MCF 10A (cell line): ENCODE results near the gene CHRND. TPM values are rescaled to one million over a fixed set of nuclear protein-coding genes. Genes with fewer than 3 reads are reported as not detected.

ENCODE experiments used
- BruUV-seq: library from RNA; stranded (reverse); fragments of 400-500 nt; replicated peaks from 2 replicates; lab custom pipeline; 2021; lab: Mats Ljungman, UMichigan
- CTCF ChIA-PET: fragments of 300-600 bp; sonication (Branson Sonifier 250); formaldehyde crosslinking; extraction: SDS; loops from one replicate; lab custom pipeline; 2021; ENCODE audit warnings: antibody characterized with exemption, inconsistent platforms; lab: Yijun Ruan, JAX
- POLR2A ChIA-PET: fragments of 300-600, 350-650 bp; sonication (Branson Sonifier 250); formaldehyde crosslinking; extraction: SDS; loops from one replicate; lab custom pipeline; 2020; ENCODE audit warnings: antibody characterized with exemption, inconsistent platforms; lab: Yijun Ruan, JAX
- DNase-seq: peaks from one replicate; pipeline ENCODE4 v3.0.0-alpha.2; 2018; ENCODE audit not compliant: unreplicated experiment
- H3K27ac Mint-ChIP-seq: one replicate; pipeline ENCODE4 v1.8.0; 2022; ENCODE audit warnings: mild to moderate bottlenecking, low read depth, mixed read lengths; ENCODE audit not compliant: unreplicated experiment
- H3K27me3 Mint-ChIP-seq: one replicate; pipeline ENCODE4 v1.8.0; 2022; ENCODE audit warnings: mixed read lengths; ENCODE audit not compliant: insufficient read depth, unreplicated experiment
- H3K36me3 Mint-ChIP-seq: one replicate; pipeline ENCODE4 v1.8.0; 2022; ENCODE audit warnings: mild to moderate bottlenecking, moderate library complexity, mixed read lengths; ENCODE audit not compliant: insufficient read depth, unreplicated experiment
- H3K4me1 Mint-ChIP-seq: one replicate; pipeline ENCODE4 v1.8.0; 2022; ENCODE audit warnings: mixed read lengths; ENCODE audit not compliant: insufficient read depth, unreplicated experiment
- H3K4me3 Mint-ChIP-seq: one replicate; pipeline ENCODE4 v1.8.0; 2022; ENCODE audit warnings: mild to moderate bottlenecking, moderate library complexity, mixed read lengths; ENCODE audit not compliant: unreplicated experiment
- H3K9me3 Mint-ChIP-seq: one replicate; pipeline ENCODE4 v1.8.0; 2022; ENCODE audit warnings: mixed read lengths; ENCODE audit not compliant: unreplicated experiment
- CTCF ChIP-seq: fragments of 200-600 bp; IDR thresholded peaks from one replicate; pipeline ENCODE4 v1.8.0; 2022; ENCODE audit warnings: antibody characterized with exemption, mild to moderate bottlenecking; ENCODE audit not compliant: unreplicated experiment
- intact Hi-C: fragments of 100-400 bp; cut with micrococcal nuclease; formaldehyde crosslinking; loops from 2 replicates; pipeline ENCODE4 v1.14.1; 2022
- total RNA-seq: library from RNA; stranded (reverse); gene quantifications from 2 replicates; pipeline ENCODE4 v1.2.3, GENCODE V29; 2022

CHRND gene
- total RNA-seq, 1 experiment from 2014 or later: not detected

GRCh38 chr2:232491139-232491780 lies 34.7 kb upstream of the CHRND start:
- no TSS peak for BruUV-seq
- intact Hi-C loops: no loop called here
- CTCF ChIA-PET: no interaction called here
- no peaks in the 10 kb centered on the region for H3K9me3 Mint-ChIP-seq
- no peak overlapping the region for H3K4me3 Mint-ChIP-seq
- POLR2A ChIA-PET: no interaction called here
- DNase-seq: no peak
- no peak for TF ChIP-seq CTCF
- no peak overlapping the region for H3K27ac Mint-ChIP-seq
- H3K27me3 Mint-ChIP-seq: peaks cover 10% of the 10 kb centered on the region
- H3K4me1 Mint-ChIP-seq: peaks cover 5% of the 10 kb centered on the region
- H3K36me3 Mint-ChIP-seq: no peaks in the 10 kb centered on the region

GRCh38 chr2:232492236-232492848 lies 33.6 kb upstream of the CHRND start:
- no peaks in the 10 kb centered on the region for H3K36me3 Mint-ChIP-seq
- intact Hi-C loops: no loop called here
- CTCF ChIA-PET: interaction anchor here (0.7 kb wide), 1 partner anchor 928 kb away, joined by 4 read pairs; no protein-coding TSS in a partner anchor

GRCh38 chr2:232492963-232493700 lies 32.8 kb upstream of the CHRND start:
- BruUV-seq: no TSS peak
- Mint-ChIP-seq H3K4me3 (no peak overlapping the region), H3K9me3 (no peaks in the 10 kb centered on the region), H3K36me3 (no peaks in the 10 kb centered on the region), H3K27ac (no peak overlapping the region), H3K27me3 (peaks cover 13% of the 10 kb centered on the region), H3K4me1 (peaks cover 5% of the 10 kb centered on the region)
- ChIA-PET CTCF (interaction anchor here (0.6 kb wide), 1 partner anchor 360 kb away, joined by 3 read pairs; no protein-coding TSS in a partner anchor), POLR2A (no interaction called here)
- no peak for TF ChIP-seq CTCF
- intact Hi-C loops: no loop called here
- DNase-seq: no peak

More at GRCh38 chr2:232492236-232492848, 33.6 kb upstream of the CHRND start:
- TF ChIP-seq CTCF: no peak
- POLR2A ChIA-PET: no interaction called here
- Mint-ChIP-seq H3K27ac (no peak overlapping the region), H3K4me1 (peaks cover 5% of the 10 kb centered on the region), H3K9me3 (no peaks in the 10 kb centered on the region), H3K27me3 (peaks cover 10% of the 10 kb centered on the region), H3K4me3 (no peak overlapping the region)
- BruUV-seq: no TSS peak
- DNase-seq: no peak
